Omental fat pad (tissue), 4 donors: ENCODE data around the gene REG1A. TPM values are rescaled to one million over a fixed set of nuclear protein-coding genes. Genes with fewer than 3 reads are reported as not detected.

Experiments used
- ATAC-seq: fragments of 150-250 bp; one replicate; pipeline ENCODE4 v1.9.1; 2016; ENCODE audit warnings: mild to moderate bottlenecking, moderate library complexity; ENCODE audit not compliant: low FRiP score
- DNase-seq: peaks from one replicate; pipeline ENCODE4 v3.0.0-alpha.2; 2019; ENCODE audit warnings: low spot score
- CTCF ChIP-seq, 3 donors: fragments of 450-650 bp; IDR thresholded peaks; one replicate each; pipeline ENCODE4 v1.5.1; 2016 to 2017; ENCODE audit warnings: antibody characterized with exemption in 3 of 3, mild to moderate bottlenecking in 3 of 3, moderate library complexity in 2 of 3
- total RNA-seq, 4 donors: library from RNA; depleted of rRNA; stranded (reverse); fragments of >200 nt; gene quantifications; one replicate each; pipeline ENCODE4 v1.1.0, GENCODE V29; 2016

The REG1A gene
- total RNA-seq, 4 donors from 2014 or later: 1.5 TPM; not detected in 3

DNA sequence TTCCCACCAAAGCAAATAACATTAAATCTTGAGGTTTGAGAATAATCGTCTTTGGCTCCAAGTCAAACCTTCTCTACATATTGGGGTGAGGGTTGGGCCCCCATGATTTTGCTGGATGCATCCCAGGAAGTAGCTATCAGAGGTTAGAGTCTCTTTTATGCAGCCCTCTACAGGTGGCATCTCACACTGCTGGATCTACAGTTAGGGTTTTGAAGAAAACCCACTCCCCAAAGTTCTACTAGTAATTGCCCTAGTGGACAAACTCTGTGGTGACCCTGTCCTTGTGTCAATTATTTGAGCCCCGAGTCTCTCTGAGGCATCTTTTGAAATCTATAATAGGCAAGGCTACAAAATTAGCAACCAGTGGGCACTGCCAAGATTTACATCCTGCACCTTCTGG, 15.0 kb upstream of the REG1A start:
- no peak for TF ChIP-seq CTCF (IDR thresholded peaks at IDR 0.05)
- no peak for DNase-seq

GRCh38 chr2:79112269-79112668, 8.0 kb upstream of the REG1A start:
- TF ChIP-seq CTCF (IDR thresholded peaks at IDR 0.05): no peak
- ATAC-seq: no peak
- DNase-seq: no peak

More for the DNA sequence above, 15.0 kb upstream of the REG1A start:
- ATAC-seq: no peak

DNA sequence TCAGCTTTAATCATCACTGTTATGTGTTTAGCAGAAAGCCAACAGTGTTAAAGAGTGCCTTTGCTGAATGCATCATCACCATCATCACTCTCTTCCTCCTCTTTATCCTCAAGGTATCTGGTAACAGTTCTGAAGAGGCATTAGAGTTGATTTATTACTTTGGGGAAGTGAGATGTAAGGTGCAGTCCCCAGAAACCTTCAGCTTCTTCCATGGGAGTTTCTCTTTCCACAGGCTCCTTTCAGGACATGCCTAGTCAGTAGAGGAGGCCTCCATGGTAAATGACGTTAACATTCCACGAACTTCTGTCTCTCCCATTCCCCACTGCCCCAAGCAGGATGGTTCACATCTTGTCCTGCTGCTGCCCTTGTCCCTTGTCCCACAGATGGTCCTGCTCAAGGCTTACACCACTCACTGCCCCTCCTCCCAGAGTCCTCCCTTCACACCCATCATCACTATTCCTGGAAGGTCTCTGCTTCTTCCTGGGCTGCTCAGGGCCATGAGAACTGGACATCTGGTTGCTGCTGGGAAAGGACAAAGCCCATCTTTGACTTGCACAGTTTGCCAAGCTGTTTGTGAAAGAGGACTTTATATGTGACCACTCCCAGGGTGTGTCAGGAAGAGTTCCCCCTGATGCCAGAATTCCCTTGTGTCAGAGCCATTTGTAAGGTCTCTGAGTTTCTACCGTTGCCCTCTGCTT, 5.3 kb upstream of the REG1A start:
- no peak for DNase-seq
- no peak for ATAC-seq
- TF ChIP-seq CTCF (IDR thresholded peaks at IDR 0.05): no peak

- ATAC-seq: no peak
- TF ChIP-seq CTCF (IDR thresholded peaks at IDR 0.05): no peak
Measured at GRCh38 chr2:79116997-79117928, 3.0 kb upstream of the REG1A start.

DNA sequence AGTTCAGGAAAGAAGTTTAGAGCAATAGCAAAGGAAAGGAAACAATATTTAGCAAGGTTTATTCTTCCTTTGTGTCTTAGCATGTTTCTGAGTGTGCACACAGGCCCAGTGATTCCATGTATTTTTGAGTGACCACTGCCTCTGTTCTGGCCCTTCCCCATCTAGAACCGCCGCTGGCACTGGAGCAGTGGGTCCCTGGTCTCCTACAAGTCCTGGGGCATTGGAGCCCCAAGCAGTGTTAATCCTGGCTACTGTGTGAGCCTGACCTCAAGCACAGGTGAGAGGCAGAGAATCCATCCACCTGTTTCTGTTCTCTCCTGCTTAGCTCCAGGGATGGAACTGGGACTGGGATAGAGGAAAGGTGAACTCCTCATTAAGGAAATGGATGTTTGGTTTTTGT, 2.4 kb downstream of the REG1A start:
- TF ChIP-seq CTCF (IDR thresholded peaks at IDR 0.05): no peak
- no peak for DNase-seq
- no peak for ATAC-seq

More at GRCh38 chr2:79116997-79117928, 3.0 kb upstream of the REG1A start:
- no peak for DNase-seq

DNA sequence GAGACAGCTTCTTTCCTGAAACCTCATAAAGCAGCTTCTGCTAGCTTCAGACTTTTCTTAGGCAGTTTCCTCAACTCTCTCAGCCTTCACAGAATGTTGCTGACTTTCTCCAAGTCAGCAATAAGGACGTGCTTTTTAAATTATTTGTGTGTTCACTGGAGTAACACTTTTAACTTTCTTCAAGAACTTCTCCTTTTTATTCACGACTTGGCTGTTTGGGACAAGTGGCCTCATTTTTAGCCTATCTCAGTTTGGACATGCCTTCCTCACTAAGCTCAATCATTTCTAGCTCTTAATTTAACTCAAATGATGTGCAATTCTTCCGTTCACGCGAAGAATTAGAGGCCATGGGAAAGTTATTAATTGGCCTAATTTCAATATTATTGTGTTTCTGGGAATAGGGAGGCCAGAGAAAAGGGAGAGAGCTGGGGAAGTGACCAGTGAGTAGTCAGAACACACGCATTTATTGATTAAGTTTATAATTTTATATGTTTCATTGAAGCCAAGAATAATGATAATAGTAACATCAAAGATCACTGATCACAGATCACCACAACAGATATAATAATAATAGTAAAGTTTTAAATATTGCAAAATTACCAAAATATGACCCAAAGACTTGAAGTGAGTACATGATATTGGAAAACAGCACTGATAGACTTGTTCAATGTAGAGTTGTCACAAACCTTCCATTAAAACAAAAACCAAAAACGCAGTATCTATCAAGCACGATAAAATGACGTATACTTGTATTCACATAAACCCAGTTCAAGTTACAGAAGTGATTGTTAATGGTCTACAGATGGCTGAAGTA, 4.8 kb downstream of the REG1A start:
- no peak for ATAC-seq
- no peak for DNase-seq
- no peak for TF ChIP-seq CTCF (IDR thresholded peaks at IDR 0.05)
